Measurements from ENCODE around the gene IFNAR1. TPM values are rescaled to one million over a fixed set of nuclear protein-coding genes. Genes with fewer than 3 reads are reported as not detected.

Gene IFNAR1
- total and polyA plus RNA-seq, 2 donors (not counting 1 experiment from before 2014, with no cell fraction given): 14.8 to 55.7 TPM

DNA sequence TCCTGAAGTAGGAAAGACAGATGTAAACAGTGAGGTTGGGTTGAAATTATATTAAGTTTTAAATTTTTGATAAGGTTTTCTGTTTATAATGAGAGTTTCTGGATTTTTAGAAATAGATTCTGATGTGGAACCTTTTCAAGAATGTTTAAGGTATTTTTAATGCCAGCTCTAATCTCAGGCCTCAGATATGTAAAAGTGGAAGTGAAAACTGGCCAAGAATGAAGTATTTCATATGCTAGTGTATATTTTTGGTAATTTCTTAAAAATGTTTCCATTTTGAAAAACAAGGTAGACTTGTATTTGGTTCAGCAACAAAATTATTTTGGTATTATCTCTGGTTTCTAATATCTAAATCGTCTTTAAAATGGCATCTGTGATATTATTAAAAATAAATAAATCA lies 14.4 kb downstream of the IFNAR1 start:
- Mint-ChIP-seq H3K9me3 (ENCODE audit: insufficient read depth) (no peaks in the 10 kb centered on the region), H3K27me3 (no peaks in the 10 kb centered on the region), H3K4me3 (peak overlapping the region; percentile 16), H3K4me1 (peaks cover 44% of the 10 kb centered on the region), H3K27ac (no peak overlapping the region)
- ChIA-PET POLR2A (interaction anchor here (0.6 to 1.9 kb wide), 2 partner anchors 14 to 74 kb away, joined by 5 to 6 read pairs; partner anchors contain the start of gene IFNAR1), CTCF (interaction anchor here (0.6 to 3.5 kb wide), 8 partner anchors 9 to 142 kb away, joined by 3 to 20 read pairs (median 4); partner anchors contain the start of gene IFNAR1)
- Histone ChIP-seq H3K4me3 (ENCODE audit: control extremely low read depth in 1 of 5, extremely low read depth in 1 of 5, insufficient read depth in 1 of 5, low read depth in 2 of 5, low read length in 4 of 5) (peak overlapping the region in 1 of 5 experiments; percentile 47), H2AFZ (ENCODE audit: insufficient read depth, low read depth, low read length, poor library complexity, severe bottlenecking) (no peak overlapping the region), H3K27me3 (replicated peaks in 1 of 4; ENCODE audit: control extremely low read depth in 1 of 4, control insufficient read depth in 3 of 4, insufficient read depth in 4 of 4, low read length in 3 of 4) (no peaks in the 10 kb centered on the region), H3K9ac (ENCODE audit: low read length) (peak overlapping the region; percentile 6), H3K4me2 (replicated peaks; ENCODE audit: low read depth, low read length, poor library complexity, severe bottlenecking) (peak overlapping the region; percentile 52), H3K27ac (ENCODE audit: low read length in 2 of 2) (peak overlapping the region; percentile 49 to 68), H3K4me1 (ENCODE audit: control insufficient read depth in 2 of 2, insufficient read depth in 2 of 2, low read length in 2 of 2) (peaks cover 29 to 35% of the 10 kb centered on the region in 2 donors), H3K79me2 (ENCODE audit: control insufficient read depth, insufficient read depth, low read length) (peaks cover 86% of the 10 kb centered on the region), H3K9me3 (ENCODE audit: control extremely low read depth in 1 of 3, control insufficient read depth in 2 of 3, insufficient read depth in 1 of 3, low read length in 2 of 3) (peaks cover 0 to 7% (median 4%) of the 10 kb centered on the region in 3 donors), H4K20me1 (ENCODE audit: control insufficient read depth, insufficient read depth, low read length, poor library complexity, severe bottlenecking) (no peaks in the 10 kb centered on the region), H3K36me3 (replicated peaks in 1 of 2; ENCODE audit: control extremely low read depth in 1 of 2, control insufficient read depth in 1 of 2, extremely low read depth in 1 of 2, insufficient read depth in 2 of 2, low read length in 1 of 2) (peaks cover 7 to 55% of the 10 kb centered on the region in 2 experiments)
- ATAC-seq (ENCODE audit: low read depth) (no peak), DNase-seq (peak; percentile 25)
- no peak for TF ChIP-seq EZH2 (IDR thresholded peaks at IDR 0.05; ENCODE audit: borderline replicate concordance, insufficient read depth, low read depth, low read length, poor library complexity, severe bottlenecking)
- no peak for TF ChIP-seq CTCF (IDR thresholded peaks at IDR 0.05)
- no CpG with 5 or more reads among the region's 1 CpG for WGBS (ENCODE audit: insufficient coverage)
- intact Hi-C loops (cut with micrococcal nuclease): no loop called here

GRCh38 chr21:33339918-33340317 lies 15.1 kb downstream of the IFNAR1 start:
- H3K27me3 ChIP-seq (replicated peaks in 1 of 4; ENCODE audit: control extremely low read depth in 1 of 4, control insufficient read depth in 3 of 4, insufficient read depth in 4 of 4, low read length in 3 of 4): no peaks in the 10 kb centered on the region
- H3K4me3 Mint-ChIP-seq: peak overlapping the region; percentile 66
- peaks cover 80% of the 10 kb centered on the region for H3K79me2 ChIP-seq (ENCODE audit: control insufficient read depth, insufficient read depth, low read length)
- H4K20me1 ChIP-seq (ENCODE audit: control insufficient read depth, insufficient read depth, low read length, poor library complexity, severe bottlenecking): no peaks in the 10 kb centered on the region
- intact Hi-C loops (cut with micrococcal nuclease): no loop called here
- no peaks in the 10 kb centered on the region for H3K27me3 Mint-ChIP-seq
- peak overlapping the region; percentile 83 for H3K27ac Mint-ChIP-seq
- ATAC-seq (ENCODE audit: low read depth) (no peak), DNase-seq (peak; percentile 14)
- H3K36me3 ChIP-seq (replicated peaks in 1 of 2; ENCODE audit: control extremely low read depth in 1 of 2, control insufficient read depth in 1 of 2, extremely low read depth in 1 of 2, insufficient read depth in 2 of 2, low read length in 1 of 2): peaks cover 7 to 55% of the 10 kb centered on the region in 2 experiments
- no peak overlapping the region for H3K9ac ChIP-seq (ENCODE audit: low read length)
- peaks cover 22 to 27% of the 10 kb centered on the region in 2 donors for H3K4me1 ChIP-seq (ENCODE audit: control insufficient read depth in 2 of 2, insufficient read depth in 2 of 2, low read length in 2 of 2)
- no peak overlapping the region for H3K4me3 ChIP-seq (ENCODE audit: control extremely low read depth in 1 of 5, extremely low read depth in 1 of 5, insufficient read depth in 1 of 5, low read depth in 2 of 5, low read length in 4 of 5)
- ChIA-PET CTCF (interaction anchor here (1.2 to 3.5 kb wide), 5 partner anchors 13 to 143 kb away, joined by 4 to 20 read pairs (median 6); partner anchors contain the start of genes IFNAR1 and IL10RB), POLR2A (interaction anchor here (0.8 to 1.9 kb wide), 2 partner anchors 15 to 22 kb away, joined by 4 to 6 read pairs; partner anchors contain the start of gene IFNAR1)
- H2AFZ ChIP-seq (ENCODE audit: insufficient read depth, low read depth, low read length, poor library complexity, severe bottlenecking): no peak overlapping the region
- WGBS (ENCODE audit: insufficient coverage): no CpG with 5 or more reads among the region's 2 CpGs
- peak overlapping the region; percentile 27 for H3K4me2 ChIP-seq (replicated peaks; ENCODE audit: low read depth, low read length, poor library complexity, severe bottlenecking)
- H3K4me1 Mint-ChIP-seq: peaks cover 37% of the 10 kb centered on the region
- no peaks in the 10 kb centered on the region for H3K9me3 ChIP-seq (ENCODE audit: control extremely low read depth in 1 of 3, control insufficient read depth in 2 of 3, insufficient read depth in 1 of 3, low read length in 2 of 3)
- TF ChIP-seq CTCF (IDR thresholded peaks at IDR 0.05) (no peak), EZH2 (IDR thresholded peaks at IDR 0.05; ENCODE audit: borderline replicate concordance, insufficient read depth, low read depth, low read length, poor library complexity, severe bottlenecking) (no peak)
- peak overlapping the region; percentile 15 to 68 for H3K27ac ChIP-seq (ENCODE audit: low read length in 2 of 2)
- H3K9me3 Mint-ChIP-seq (ENCODE audit: insufficient read depth): no peaks in the 10 kb centered on the region
